NCI-H146 treated with DMSO at 0.1 percent for 48 hours (cell line): ENCODE results near the gene GEMIN7.

ENCODE experiments used
- DNase-seq: peaks from one replicate; lab custom pipeline; 2025; ENCODE audit not compliant: unreplicated experiment; lab: John Stamatoyannopoulos, UW

Gene GEMIN7

GRCh38 chr19:45086480-45086879, 7.4 kb downstream of the GEMIN7 start:
- DNase-seq, result no peak

- no peak for DNase-seq
Measured at GRCh38 chr19:45087531-45087930, 8.5 kb downstream of the GEMIN7 start.

- DNase-seq, result no peak
Measured at GRCh38 chr19:45090034-45090433, 11.0 kb downstream of the GEMIN7 start.

DNA sequence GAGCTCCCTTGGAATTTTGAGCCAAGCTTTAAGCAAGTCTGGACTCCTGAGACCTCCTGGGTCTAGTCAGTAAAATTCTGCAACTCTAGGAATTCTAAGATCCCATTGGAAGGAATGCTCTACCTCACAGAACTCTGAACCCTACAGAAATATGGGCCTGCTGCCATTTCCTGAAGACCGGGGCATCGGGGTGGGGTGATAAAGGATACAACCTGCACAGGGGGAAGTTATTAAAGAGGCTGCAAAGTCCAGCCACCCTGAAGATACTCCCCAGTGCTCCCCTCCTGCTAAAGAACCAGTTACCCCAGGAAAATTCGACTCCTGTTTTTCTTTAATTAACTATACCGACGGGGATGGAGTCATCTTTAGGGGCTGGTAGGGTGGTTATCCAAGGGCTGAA, 11.5 kb downstream of the GEMIN7 start:
- DNase-seq, result no peak

DNA sequence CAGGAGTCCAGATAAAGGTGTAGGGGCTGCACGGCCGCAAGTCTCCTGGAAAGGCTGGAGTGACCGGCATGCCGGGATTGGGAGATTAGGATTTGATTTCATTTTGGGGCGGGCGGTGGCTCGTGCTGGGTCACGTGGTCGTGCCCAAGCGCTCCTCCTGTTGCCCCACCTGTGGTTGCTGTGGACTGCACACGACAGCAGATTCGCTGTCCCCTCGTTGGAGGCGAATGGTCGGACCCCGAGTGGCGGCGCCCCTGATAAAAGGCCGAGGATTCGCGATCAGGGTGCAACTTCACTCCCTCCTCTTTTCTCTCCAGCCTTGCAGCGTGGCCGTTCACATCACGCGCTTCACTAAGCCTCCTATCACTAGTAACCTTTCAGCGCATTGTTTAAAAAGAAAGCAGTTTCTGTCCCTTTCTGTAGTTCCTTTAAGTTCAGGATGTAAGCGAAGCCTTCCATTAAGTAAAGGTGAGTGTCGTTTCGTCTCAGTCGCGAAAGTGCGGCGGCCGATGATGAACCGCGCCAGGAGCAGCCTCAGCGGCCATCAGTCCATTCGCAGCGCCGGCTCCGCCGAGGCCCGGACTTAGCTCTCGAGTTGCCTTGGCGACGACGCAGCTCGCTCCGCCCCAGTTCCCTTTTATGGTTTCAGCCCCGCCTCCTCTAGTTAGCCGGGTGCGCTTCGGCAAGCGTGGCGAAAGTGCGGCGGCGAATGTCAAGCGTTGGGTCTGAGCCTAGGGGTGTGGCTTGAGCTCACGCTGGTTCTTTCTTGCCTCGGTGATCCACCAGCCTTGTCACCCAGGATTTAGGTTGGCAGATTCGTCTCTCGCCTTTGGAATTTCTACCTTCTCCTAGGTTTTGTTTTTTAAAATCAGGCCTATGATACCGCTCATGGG, 12.2 kb downstream of the GEMIN7 start:
- peak; percentile 99 for DNase-seq

- peak; percentile 96 for DNase-seq
Measured at GRCh38 chr19:45092747-45093678, 14.0 kb downstream of the GEMIN7 start, which contains the start of gene PPP1R37. Gene PPP1R37 (plus strand): TSS chr19:45093179. CDS start chr19:45093326, 147 bp downstream.

DNA sequence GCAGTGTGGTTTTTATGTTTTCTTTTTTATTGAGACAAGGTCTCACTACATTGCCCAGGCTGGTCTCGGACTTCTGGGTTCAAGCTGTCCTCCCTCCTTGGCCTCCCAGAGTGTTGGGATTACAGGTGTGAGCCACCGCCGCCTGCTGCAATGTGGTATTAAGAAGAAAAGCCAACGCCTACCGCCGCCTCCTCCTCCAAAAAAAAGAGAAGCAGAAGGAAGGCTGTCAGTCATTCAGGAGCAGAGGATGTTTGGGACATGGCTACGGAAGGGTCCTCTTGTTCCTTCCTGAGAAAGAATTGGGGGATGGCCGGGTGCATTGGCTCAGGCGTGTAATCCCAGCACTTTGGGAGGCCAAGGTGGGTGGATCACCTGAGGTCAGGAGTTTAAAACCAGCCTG, 15.1 kb downstream of the GEMIN7 start:
- DNase-seq, result no peak

- DNase-seq, result no peak
Measured at GRCh38 chr19:45094707-45095106, 15.6 kb downstream of the GEMIN7 start.

- DNase-seq, result no peak
Measured at GRCh38 chr19:45095496-45096413, 16.7 kb downstream of the GEMIN7 start.

- DNase-seq, result no peak
Measured at GRCh38 chr19:45096700-45097099, 17.6 kb downstream of the GEMIN7 start.

GRCh38 chr19:45097450-45097775, 18.4 kb downstream of the GEMIN7 start:
- no peak for DNase-seq

- DNase-seq, result no peak
Measured at GRCh38 chr19:45097776-45098520, 18.9 kb downstream of the GEMIN7 start.

DNA sequence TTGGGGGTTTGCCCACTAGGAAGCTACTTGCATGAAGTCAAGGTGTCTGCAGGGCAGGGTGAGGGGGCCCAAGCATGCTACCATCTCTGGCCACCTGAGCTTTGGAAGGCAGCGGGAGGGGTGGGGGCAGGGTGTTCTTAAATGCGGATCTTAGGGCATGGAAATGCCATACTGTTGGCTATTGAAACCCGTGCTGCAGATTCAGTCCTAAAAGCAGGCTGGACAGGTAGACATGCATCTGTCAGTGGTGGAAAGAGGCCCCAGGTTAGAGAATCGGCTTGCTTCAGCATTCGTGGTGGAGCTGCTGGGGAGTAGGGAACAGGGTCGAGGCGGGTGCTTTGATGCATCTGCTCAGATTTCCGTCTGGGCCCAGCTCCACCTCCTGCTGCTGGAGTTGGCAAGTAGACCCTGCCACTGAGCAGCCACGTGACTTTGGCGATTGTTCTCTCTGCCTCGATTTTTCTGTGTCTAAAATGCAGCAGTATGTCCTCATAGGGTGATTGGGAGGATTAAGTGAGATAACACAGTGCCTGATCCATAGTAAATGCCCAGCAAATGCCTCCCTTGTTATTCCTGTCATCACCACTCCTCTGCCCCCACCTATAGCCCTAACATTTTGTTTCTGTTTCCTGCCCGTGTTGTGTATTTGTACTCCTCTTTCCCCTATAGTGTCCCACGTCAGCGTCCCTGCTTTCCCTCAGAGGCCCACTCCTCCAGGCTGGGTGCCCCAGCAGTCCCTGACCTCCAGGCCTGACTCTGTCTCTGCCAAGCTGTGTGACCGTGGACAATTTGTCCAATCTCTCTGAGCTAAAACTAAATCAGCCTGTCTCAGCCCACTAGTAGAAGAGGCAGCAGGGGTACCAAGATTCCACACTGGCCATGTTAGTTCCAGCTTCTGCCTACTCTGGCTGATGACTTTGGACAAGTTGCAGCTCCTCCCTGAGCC, 19.7 kb downstream of the GEMIN7 start:
- no peak for DNase-seq

DNA sequence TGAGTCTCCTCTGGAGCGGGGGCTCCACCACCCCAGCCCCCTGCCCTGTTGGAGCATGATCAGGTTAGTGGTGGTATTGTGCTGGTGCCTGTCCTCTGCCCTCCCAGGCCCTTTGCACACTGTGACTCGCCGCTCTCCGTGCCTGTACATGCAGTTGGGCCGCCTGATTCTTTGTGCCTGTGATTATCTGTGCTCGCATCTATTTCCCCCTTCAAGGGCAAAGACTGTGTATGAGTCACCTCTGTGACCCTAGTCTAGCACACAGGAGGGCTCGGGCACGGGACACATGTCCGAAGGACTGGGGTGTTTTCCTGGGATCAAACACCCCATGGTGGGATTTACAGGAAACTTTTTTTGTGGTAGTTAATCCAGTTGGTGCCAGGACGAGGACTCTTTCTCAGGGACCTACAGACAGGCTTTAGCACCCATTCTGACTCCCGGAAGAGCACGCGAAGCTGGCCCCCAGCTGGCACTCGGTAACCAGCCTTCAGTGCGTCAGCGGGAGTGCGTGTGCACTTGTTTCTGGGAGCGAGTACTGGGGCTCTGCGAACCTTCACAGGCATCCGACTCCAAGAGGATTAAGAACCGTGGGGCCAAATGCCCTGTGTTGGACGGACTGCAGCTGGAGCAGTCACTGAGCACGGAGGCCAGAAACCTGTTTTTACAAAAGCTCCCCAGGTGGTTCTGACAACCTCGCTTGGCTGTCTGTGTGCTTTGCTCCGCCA, 20.6 kb downstream of the GEMIN7 start:
- DNase-seq, result no peak

- peak; percentile 90 for DNase-seq
Measured at GRCh38 chr19:45100201-45100600, 21.1 kb downstream of the GEMIN7 start.

DNA sequence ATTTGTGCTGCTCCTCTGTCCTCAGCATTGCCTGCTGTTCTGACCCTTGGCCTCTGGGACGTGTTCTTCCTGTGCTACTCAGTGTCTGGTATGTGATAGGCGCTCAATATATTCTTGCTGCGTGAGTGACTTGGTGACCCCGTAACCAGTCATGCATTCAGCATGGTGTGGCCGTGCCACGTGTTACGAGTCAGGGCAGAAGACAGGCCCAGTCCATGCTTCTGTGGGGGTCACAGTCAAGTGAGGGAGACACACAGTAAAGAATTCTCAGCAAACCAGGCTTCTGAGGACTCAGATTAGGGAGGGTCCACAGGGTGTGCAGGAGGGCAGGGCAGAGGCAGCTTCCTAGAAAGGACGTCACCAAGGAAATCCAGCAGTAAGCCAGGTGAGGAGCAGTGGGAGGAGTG, 21.8 kb downstream of the GEMIN7 start:
- DNase-seq, result no peak

- DNase-seq, result no peak
Measured at GRCh38 chr19:45101806-45102205, 22.7 kb downstream of the GEMIN7 start.

- DNase-seq, result no peak
Measured at GRCh38 chr19:45102481-45102880, 23.4 kb downstream of the GEMIN7 start.
